ENCODE measurements around the gene IGIP.
A peak's percentile ranks its signal among the peaks of the same experiment; 100 is the strongest.
"Not testable (repeated sequence)": the region's sequence is repeated elsewhere in the genome, so short reads cannot be mapped to it uniquely, and the experiment has no call there.

IGIP gene

GRCh38 chr5:140143521-140144258 is 18.0 kb downstream of the IGIP start:
- DNase-seq, result no peak

DNA sequence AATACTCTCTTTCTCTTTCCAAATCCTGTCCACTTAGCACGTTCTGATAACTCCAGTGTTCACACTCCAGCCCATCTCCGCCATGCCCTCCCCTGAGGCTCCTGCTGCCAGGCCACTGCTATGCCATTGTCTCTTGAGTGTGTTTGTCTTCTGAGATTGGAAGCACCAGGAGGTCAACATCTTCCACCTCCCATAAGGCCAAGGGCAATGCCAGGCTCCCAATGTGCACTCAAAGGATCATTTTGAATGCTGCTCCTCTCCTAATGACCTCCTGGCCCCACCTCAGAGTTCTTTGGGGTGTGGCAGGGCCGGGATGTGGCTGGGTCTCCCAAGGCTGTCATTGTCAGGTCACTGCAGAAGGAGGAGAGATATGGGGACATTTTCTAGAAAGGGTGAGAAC is 19.5 kb downstream of the IGIP start:
- no peak for DNase-seq

DNA sequence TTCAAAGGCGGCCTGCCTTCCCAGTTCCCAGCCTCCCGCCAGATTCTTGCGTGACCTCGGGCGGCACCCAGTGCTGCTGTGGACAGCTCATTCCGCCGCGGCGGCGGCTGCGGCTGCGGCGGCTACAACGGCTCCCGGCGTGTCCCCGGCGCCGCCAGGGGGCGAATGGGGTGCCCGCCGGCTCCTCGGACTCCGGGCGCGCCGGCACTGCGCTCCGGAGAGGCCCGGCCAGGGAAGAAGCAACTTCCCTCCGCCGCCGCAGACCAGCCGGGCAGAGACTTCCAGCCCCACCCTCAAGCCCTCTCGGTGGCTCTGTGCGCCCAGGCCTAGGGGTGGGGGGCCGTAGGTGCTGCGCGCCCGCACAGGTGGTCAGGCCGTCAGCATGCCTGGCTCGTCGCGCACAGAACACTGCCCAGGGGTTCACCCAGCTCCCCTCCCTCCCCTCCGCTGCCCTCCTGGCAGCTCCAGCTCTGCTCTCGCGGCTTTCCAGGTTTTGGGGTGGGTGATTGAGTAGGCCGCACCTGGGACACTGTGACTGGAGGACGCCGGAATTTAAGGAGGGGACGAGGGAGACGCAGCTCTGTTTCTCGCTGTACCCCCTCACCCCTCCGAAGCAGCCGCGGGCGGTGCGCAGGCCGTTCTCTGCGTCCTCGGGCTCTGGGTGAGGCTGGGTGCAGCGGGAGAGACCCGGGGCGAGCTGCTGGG is 20.2 kb downstream of the IGIP start:
- DNase-seq, result peak; percentile 70

GRCh38 chr5:140146523-140146842 is 20.7 kb downstream of the IGIP start:
- no peak for DNase-seq

GRCh38 chr5:140147460-140147859 is 21.7 kb downstream of the IGIP start:
- DNase-seq, result no peak

- DNase-seq, result no peak
Measured at GRCh38 chr5:140148508-140148907, 22.8 kb downstream of the IGIP start.

DNA sequence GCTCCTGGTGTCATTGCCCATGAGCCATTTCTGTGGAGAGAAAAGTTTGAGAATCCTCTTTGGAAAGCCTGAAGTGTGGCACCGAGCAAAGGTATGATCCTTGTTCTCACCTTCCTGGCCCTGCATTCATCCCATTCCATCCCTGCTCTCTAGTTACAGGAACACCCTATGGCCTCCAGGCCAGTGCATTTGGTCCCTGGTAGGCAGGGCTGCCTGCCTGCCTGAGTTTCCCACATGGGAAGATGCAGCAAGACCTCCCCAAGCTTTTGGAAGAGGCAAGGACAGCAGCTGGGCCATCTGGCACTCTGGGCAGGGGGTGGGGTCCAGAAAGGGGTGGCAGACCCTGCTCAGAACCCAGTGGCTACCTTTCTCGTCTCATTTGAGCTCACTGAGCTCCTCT is 24.5 kb downstream of the IGIP start:
- DNase-seq, result no peak

DNA sequence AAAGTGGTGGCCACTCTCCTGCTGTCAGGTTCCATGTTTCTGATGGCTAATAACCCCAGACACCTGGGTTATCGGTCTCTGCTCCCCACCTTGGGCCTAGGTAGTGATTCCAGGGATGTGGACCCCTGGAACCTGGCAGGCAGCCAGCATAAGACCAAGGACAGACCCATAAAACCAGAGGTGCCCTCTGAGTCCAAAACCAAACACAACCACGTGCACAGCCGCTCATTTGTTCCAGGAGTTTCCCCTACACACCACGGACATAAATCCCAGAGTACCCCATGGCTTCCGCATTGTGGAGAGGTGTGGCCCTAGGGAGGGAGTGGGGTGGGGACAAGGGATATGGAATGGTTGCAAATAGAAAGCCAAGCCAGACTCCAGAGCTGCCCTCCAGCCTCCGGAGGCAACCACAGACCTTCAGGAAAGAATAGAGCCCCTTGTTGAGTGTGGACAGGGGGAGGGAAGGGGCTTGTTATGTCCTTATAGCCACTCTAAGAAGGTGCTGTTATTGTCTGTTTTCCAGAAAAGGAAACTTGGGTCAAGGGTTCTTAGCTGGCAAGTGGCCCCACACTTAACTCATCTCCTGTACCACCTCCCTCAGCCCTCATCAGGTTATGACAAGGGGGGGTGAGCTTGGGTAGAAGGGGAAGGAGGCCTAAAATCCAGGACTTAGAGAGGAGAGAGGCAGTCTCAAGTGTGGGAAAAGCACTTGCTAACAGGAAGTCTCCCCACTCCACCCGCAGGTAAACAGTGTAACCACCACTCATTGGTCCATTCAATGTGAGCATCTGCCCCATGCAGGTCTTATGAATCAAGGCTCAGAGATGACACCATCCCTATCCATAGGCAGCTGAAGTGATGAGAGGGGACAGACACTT is 25.6 kb downstream of the IGIP start:
- no peak for DNase-seq

GRCh38 chr5:140152022-140152999 is 26.6 kb downstream of the IGIP start:
- DNase-seq, result no peak

DNA sequence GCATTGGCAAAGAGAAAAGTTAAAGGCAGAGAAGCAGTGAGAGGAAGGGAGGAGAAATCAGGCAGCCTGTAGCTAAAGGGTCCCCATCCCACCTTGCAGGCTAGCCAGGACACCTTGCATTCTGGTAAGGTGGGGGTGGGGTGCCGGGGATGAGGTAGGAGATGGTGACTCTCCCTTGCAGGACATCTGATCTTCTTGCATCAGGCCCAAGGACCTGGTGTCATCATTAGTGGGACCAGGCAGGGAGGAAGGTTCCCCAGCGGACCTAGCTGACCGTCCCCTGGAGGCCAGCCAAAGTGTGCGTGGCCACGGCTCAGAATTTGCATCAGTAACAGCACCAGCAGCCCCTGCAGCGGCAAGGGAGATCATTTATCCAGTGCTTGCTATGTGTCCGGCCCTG is 27.5 kb downstream of the IGIP start:
- no peak for DNase-seq

DNA sequence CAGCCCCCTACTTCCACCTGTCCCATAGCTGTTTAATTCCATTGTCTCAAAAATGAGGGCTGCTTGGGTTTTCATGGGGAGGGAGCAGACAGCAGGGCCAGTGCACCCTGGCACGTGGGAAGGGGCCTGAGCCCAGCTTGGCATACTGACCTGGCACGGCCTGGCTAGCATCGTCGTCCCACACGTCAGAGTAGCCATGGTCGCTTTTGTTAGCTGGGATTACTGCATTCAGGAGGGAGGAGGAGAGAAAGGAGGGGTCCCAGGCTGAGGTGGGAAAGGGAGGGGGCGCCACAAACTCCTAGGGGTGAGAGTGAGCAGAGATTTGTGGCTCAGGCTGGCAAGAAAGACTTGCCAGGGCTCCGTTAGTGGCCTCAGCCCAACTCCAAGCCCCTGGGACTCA is 28.2 kb downstream of the IGIP start:
- no peak for DNase-seq

- DNase-seq, result not testable (repeated sequence)
Measured at GRCh38 chr5:140154710-140155381, 29.1 kb downstream of the IGIP start.

DNA sequence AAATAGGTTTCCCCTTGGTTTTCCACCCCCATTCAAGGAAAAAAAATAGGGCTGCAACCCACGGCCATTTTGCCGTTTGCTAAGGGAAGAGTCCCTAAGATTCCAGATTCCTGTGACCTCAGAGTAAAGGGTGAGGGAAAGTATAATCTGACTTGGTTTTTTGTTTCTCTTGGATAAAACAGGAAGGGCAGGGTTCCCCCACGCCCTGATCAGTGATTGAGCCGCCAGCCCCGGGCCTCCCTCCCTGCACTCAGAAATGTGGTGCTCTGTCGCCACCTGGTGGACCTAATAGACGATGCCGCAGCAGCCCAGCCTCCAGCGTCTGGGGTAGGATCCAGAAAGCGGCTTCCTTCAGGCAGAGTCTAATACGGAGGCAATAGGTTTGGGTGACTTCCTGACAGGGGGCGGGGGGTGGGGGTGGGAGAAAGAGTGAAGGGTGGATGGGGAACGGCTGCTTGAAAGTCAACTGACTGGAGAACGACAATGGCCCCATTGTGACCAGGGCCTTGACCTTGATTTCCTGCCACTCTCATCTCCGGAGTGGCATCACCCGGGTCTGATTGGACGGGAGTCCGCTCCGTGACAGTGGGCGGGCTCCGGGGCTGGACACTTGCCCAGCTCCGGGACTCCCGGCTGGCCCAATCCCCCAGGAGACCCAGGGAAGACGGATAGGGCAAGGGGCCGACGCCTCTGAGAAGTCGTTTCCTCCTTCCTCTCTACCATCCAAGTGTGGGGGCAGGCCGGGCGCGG is 31.5 kb downstream of the IGIP start:
- DNase-seq, result peak; percentile 89

DNA sequence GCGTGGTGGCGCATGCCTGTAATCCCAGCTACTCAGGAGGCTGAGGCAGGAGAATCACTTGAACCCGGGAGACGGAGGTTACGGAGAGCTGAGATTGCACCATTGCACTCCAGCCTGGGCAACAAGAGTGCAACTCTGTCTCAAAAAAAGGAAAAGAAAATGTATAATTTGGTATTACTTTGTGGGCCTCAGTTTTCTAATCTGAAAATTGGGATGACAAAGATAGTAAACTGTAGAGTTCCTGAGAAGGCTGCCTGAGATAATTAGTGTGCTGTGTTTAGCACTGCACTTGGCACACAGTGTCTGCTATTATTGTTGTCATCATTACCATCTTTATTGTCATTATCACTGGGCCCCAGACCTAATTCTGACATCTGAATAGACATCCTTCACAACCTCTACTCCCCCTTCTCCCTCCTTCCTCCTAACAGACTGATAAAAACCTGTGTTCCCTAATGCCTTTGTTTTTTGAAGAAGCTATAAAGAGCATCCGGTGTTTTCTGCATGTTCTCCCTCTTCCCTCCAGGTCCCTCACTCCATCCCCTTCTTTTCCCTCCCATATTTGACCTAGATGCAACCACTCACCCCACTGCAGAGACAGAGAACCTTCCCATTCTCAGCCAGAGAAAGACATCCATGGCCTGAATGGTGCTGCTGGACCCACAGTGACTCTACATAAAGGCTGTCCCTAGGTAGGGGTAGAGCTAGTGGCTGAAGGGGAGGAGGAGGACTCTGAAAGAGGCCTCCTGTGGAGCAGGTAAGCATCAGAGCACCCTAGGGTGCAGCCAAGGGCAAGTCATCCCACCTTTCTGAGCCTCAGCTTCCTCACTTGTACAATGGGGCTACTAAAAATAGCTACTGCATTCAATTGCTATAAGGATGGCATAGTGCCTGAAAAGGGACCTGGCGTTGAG is 33.5 kb downstream of the IGIP start:
- DNase-seq, result no peak

- no peak for DNase-seq
Measured at GRCh38 chr5:140162275-140162674, 36.5 kb downstream of the IGIP start.

DNA sequence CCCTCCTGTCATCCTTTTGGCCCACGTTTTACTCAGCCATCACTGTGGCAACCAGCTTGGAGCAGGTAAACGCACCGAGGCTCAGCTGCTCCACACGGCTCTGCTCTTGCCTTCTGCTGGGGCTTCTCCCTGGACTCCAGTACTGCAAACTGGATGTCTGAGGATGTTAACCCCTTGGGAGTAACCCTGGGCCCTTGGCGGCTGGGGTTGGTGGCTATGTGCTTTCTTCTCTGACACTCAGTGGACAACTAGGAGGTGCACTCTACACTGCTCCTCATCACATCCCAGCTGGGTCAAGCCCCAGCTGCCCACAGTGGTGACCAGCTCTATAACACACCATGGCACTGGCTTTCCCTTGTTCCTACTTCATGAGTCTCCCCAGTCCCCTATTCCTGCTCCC is 37.0 kb downstream of the IGIP start:
- DNase-seq, result no peak

- no peak for DNase-seq
Measured at GRCh38 chr5:140165101-140165922, 39.6 kb downstream of the IGIP start.

DNA sequence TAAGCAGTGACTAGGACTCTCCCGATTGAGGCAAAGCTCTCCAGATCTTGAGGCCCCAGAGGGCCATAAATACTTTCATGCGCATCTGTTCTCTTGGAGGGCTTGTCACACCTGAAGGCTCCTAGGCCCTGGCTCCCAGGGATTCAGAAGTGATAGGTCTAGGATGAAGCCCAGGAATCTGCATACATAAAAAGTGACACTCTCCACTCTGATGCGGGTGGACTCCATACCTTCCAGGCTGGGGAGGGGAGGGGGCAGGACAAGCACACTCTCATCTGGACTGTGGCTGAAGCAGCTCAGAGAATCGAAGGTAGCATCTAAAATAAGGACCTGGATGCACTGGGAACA is 40.2 kb downstream of the IGIP start:
- DNase-seq, result no peak

DNA sequence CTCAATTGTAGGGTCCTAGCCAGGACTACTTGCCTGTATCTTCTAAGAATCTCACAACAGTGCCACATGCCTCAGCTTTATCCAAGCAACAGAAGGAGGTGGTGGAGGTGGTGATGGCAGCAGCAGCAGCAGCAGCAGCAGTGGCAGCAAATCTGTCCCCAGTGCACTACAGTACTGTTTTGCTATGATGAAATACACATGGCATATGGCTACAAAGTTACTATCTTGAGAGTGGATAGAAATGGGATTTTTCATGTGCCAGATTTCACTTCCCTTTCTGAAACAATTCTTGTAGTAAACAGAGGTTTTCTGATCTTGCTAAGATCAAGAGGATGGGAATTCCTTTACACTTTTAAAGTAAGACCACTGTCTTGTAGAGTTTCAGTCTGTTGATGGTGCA is 41.2 kb downstream of the IGIP start:
- DNase-seq, result no peak

Measured in left hindlimb (tissue), 1 donor.